ENCODE data around the gene ARHGAP15. TPM values are rescaled to one million over a fixed set of nuclear protein-coding genes. Genes with fewer than 3 reads are reported as not detected.

ARHGAP15 gene
- total RNA-seq, 1 experiment from 2014 or later: 0.41 TPM

DNA sequence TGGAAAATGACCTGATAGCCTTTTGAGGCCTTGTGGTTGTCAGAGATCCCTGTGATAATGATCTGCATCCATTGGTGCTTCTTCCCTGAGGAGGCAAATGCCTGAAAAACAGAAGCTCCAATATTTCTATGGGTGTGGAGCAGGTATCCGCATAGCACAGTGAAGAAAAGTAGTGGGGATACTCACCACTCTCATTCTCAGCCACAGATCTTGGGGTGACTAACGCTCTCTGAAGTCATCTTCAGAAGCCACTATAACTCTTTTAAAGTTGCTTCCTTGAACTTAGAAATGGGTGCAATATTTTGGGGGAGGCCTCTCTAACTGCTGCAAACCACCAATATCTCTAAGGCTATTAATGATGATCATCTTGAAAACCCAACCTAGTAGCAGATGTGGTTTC lies 46.2 kb downstream of the ARHGAP15 start:
- CTCF ChIA-PET: no interaction called here
- H3K4me1 ChIP-seq (ENCODE audit: control insufficient read depth, insufficient read depth, low read length): no peaks in the 10 kb centered on the region
- ATAC-seq (no peak), DNase-seq (ENCODE audit: low read depth, low spot score) (no peak)
- no peaks in the 10 kb centered on the region for H3K36me3 ChIP-seq (ENCODE audit: control insufficient read depth, insufficient read depth, low read length)
- no peaks in the 10 kb centered on the region for H3K9me3 ChIP-seq (ENCODE audit: control insufficient read depth, insufficient read depth, low read depth, low read length)
- no peak overlapping the region for H3K4me3 ChIP-seq (ENCODE audit: low read depth in 2 of 2, low read length in 2 of 2)
- H3K27me3 ChIP-seq (ENCODE audit: control insufficient read depth, insufficient read depth, low read length): no peaks in the 10 kb centered on the region
- intact Hi-C loops (cut with micrococcal nuclease; ENCODE audit: unreplicated experiment): no loop called here
- in situ Hi-C loops (cut with HindIII; ENCODE audit: low pct_unique_long_range_greater_than_20kb, low sequenced_read_pairs): no loop called here
- no peak overlapping the region for H3K27ac ChIP-seq (ENCODE audit: low read length)
- BruUV-seq (replicated peaks): no TSS peak
- POLR2A ChIA-PET: no interaction called here
- TF ChIP-seq POLR2AphosphoS5 (IDR thresholded peaks at IDR 0.05; ENCODE audit: low read depth, low read length) (no peak), SIN3A (IDR thresholded peaks at IDR 0.05; ENCODE audit: borderline replicate concordance, insufficient read depth, low read depth, low read length) (no peak), TCF7L2 (IDR thresholded peaks at IDR 0.05; ENCODE audit: low read depth, low read length) (no peak)
- TF ChIP-seq, protein P1, sequence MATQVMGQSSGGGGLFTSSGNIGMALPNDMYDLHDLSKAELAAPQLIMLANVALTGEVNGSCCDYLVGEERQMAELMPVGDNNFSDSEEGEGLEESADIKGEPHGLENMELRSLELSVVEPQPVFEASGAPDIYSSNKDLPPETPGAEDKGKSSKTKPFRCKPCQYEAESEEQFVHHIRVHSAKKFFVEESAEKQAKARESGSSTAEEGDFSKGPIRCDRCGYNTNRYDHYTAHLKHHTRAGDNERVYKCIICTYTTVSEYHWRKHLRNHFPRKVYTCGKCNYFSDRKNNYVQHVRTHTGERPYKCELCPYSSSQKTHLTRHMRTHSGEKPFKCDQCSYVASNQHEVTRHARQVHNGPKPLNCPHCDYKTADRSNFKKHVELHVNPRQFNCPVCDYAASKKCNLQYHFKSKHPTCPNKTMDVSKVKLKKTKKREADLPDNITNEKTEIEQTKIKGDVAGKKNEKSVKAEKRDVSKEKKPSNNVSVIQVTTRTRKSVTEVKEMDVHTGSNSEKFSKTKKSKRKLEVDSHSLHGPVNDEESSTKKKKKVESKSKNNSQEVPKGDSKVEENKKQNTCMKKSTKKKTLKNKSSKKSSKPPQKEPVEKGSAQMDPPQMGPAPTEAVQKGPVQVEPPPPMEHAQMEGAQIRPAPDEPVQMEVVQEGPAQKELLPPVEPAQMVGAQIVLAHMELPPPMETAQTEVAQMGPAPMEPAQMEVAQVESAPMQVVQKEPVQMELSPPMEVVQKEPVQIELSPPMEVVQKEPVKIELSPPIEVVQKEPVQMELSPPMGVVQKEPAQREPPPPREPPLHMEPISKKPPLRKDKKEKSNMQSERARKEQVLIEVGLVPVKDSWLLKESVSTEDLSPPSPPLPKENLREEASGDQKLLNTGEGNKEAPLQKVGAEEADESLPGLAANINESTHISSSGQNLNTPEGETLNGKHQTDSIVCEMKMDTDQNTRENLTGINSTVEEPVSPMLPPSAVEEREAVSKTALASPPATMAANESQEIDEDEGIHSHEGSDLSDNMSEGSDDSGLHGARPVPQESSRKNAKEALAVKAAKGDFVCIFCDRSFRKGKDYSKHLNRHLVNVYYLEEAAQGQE (IDR thresholded peaks at IDR 0.05; ENCODE audit: insufficient read depth in 1 of 2, low read depth in 2 of 2, low read length in 1 of 2): no peak
- TF ChIP-seq, protein P2, sequence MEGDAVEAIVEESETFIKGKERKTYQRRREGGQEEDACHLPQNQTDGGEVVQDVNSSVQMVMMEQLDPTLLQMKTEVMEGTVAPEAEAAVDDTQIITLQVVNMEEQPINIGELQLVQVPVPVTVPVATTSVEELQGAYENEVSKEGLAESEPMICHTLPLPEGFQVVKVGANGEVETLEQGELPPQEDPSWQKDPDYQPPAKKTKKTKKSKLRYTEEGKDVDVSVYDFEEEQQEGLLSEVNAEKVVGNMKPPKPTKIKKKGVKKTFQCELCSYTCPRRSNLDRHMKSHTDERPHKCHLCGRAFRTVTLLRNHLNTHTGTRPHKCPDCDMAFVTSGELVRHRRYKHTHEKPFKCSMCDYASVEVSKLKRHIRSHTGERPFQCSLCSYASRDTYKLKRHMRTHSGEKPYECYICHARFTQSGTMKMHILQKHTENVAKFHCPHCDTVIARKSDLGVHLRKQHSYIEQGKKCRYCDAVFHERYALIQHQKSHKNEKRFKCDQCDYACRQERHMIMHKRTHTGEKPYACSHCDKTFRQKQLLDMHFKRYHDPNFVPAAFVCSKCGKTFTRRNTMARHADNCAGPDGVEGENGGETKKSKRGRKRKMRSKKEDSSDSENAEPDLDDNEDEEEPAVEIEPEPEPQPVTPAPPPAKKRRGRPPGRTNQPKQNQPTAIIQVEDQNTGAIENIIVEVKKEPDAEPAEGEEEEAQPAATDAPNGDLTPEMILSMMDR (IDR thresholded peaks at IDR 0.05): no peak

DNA sequence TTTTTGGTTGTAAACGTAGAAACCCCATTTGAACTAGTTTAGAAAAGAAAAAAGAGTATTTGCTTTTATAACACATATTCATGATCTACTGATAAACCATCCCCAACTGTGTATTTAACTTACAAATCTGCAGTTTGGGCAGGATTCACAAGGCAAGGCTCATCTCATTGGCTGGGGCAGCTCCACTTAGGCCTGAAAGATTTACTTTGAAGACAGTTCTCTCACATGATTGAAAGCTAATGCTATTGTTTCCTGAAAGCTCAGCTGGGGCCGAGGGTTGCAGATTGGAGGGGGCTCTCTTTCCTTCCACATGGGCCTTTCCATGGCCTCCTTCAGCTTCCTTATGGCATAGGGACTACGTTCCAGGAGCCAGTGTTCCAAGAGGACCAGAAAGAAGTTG lies 47.4 kb downstream of the ARHGAP15 start:
- H3K4me1 ChIP-seq (ENCODE audit: control insufficient read depth, insufficient read depth, low read length): no peaks in the 10 kb centered on the region
- TF ChIP-seq, protein P2 (IDR thresholded peaks at IDR 0.05): no peak
- TF ChIP-seq POLR2AphosphoS5 (IDR thresholded peaks at IDR 0.05; ENCODE audit: low read depth, low read length): no peak
- TF ChIP-seq, protein P1 (IDR thresholded peaks at IDR 0.05; ENCODE audit: insufficient read depth in 1 of 2, low read depth in 2 of 2, low read length in 1 of 2): no peak
- TF ChIP-seq SIN3A (IDR thresholded peaks at IDR 0.05; ENCODE audit: borderline replicate concordance, insufficient read depth, low read depth, low read length): no peak
- TF ChIP-seq TCF7L2 (IDR thresholded peaks at IDR 0.05; ENCODE audit: low read depth, low read length): no peak
- ATAC-seq (no peak), DNase-seq (ENCODE audit: low read depth, low spot score) (no peak)
- CTCF ChIA-PET: no interaction called here
- BruUV-seq (replicated peaks): no TSS peak
- H3K27ac ChIP-seq (ENCODE audit: low read length): no peak overlapping the region
- H3K36me3 ChIP-seq (ENCODE audit: control insufficient read depth, insufficient read depth, low read length): no peaks in the 10 kb centered on the region
- no peaks in the 10 kb centered on the region for H3K9me3 ChIP-seq (ENCODE audit: control insufficient read depth, insufficient read depth, low read depth, low read length)
- intact Hi-C loops (cut with micrococcal nuclease; ENCODE audit: unreplicated experiment) (no loop called here), in situ Hi-C loops (cut with HindIII; ENCODE audit: low pct_unique_long_range_greater_than_20kb, low sequenced_read_pairs) (no loop called here)
- no peaks in the 10 kb centered on the region for H3K27me3 ChIP-seq (ENCODE audit: control insufficient read depth, insufficient read depth, low read length)
- POLR2A ChIA-PET: no interaction called here
- H3K4me3 ChIP-seq (ENCODE audit: low read depth in 2 of 2, low read length in 2 of 2): no peak overlapping the region
